Prostate gland (tissue), 2 donors: ENCODE results near the gene RNF224. TPM values are rescaled to one million over a fixed set of nuclear protein-coding genes. Genes with fewer than 3 reads are reported as not detected.

ENCODE experiments used
- DNase-seq: peaks from one replicate; pipeline ENCODE4 v3.0.0-alpha.2; 2019; ENCODE audit warnings: low spot score
- H3K27ac ChIP-seq, 2 donors: fragments of 200-600 bp; sonication (generic); 2 replicates each; pipeline ENCODE4 v1.5.1; 2017 to 2019
- H3K27me3 ChIP-seq: fragments of 200-600 bp; sonication (generic); replicated peaks from 2 replicates; pipeline ENCODE4 v1.5.1; 2019; ENCODE audit not compliant: insufficient read depth
- H3K36me3 ChIP-seq, 2 donors: fragments of 200-600 bp; sonication (generic); 1 replicate in 1 of 2; 2 replicates in 1 of 2; pipeline versions ENCODE4 v1.5.1 to v1.8.1; 2017 to 2019
- H3K4me1 ChIP-seq: fragments of 200-600 bp; sonication (generic); replicated peaks from 2 replicates; pipeline ENCODE4 v1.5.1; 2019
- H3K4me3 ChIP-seq, 2 donors: fragments of 200-600 bp; sonication (generic); 2 replicates each; pipeline ENCODE4 v1.5.1; 2017 to 2019
- H3K9me3 ChIP-seq: fragments of 200-600 bp; sonication (generic); 2 replicates; pipeline ENCODE4 v1.5.1; 2017
- POLR2A ChIP-seq: fragments of 450-650 bp; IDR thresholded peaks from one replicate; pipeline ENCODE4 v1.6.1; 2016; ENCODE audit warnings: antibody characterized with exemption, mild to moderate bottlenecking
- POLR2AphosphoS5 ChIP-seq: sonication (generic); formaldehyde crosslinking; IDR thresholded peaks from one replicate; pipeline ENCODE4 v1.6.1; 2017; ENCODE audit warnings: antibody characterized with exemption
- WGBS: methylation state at CpG from one replicate; pipeline ENCODE4 v1.1.5; 2018; 5-methylcytosine and 5-hydroxymethylcytosine counted together
- intact Hi-C: fragments of 100-400 bp; cut with DNase I; formaldehyde crosslinking; loops from one replicate; pipeline ENCODE4 v1.14.2; 2022
- total RNA-seq, 2 donors: library from RNA; depleted of rRNA; stranded (reverse); fragments of >200 nt; gene quantifications; one replicate each; pipeline ENCODE4 v1.1.0, GENCODE V29; 2016
- TF ChIP-seq, protein P1 (sequence below), 4 experiments: fragments of 200-600 bp in 2 of 4; fragments of 450-650 bp in 2 of 4; sonication (generic) in 2 of 4; IDR thresholded peaks; 1 replicate in 3 of 4; 2 replicates in 1 of 4; pipeline ENCODE4 v1.5.1; 2016 to 2019; ENCODE audit warnings: antibody characterized with exemption in 4 of 4, mild to moderate bottlenecking in 2 of 4, moderate library complexity in 2 of 4

RNF224 gene
- total RNA-seq, 2 donors from 2014 or later = not detected

- no peak for DNase-seq
- no peaks in the 10 kb centered on the region for H3K36me3 ChIP-seq
- H3K27ac ChIP-seq = no peak overlapping the region
- TF ChIP-seq POLR2A (no peak), POLR2AphosphoS5 (no peak)
- TF ChIP-seq, protein P1, sequence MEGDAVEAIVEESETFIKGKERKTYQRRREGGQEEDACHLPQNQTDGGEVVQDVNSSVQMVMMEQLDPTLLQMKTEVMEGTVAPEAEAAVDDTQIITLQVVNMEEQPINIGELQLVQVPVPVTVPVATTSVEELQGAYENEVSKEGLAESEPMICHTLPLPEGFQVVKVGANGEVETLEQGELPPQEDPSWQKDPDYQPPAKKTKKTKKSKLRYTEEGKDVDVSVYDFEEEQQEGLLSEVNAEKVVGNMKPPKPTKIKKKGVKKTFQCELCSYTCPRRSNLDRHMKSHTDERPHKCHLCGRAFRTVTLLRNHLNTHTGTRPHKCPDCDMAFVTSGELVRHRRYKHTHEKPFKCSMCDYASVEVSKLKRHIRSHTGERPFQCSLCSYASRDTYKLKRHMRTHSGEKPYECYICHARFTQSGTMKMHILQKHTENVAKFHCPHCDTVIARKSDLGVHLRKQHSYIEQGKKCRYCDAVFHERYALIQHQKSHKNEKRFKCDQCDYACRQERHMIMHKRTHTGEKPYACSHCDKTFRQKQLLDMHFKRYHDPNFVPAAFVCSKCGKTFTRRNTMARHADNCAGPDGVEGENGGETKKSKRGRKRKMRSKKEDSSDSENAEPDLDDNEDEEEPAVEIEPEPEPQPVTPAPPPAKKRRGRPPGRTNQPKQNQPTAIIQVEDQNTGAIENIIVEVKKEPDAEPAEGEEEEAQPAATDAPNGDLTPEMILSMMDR (IDR thresholded peaks at IDR 0.05) = no peak
- 37% methylated on average over 18 of the region's 18 CpGs for WGBS
- intact Hi-C loops = loop anchor here (5.0 kb wide), 1 partner anchor 111 kb away; no protein-coding TSS in a partner anchor
- no peak overlapping the region for H3K4me3 ChIP-seq
- H3K4me1 ChIP-seq = peaks cover 4% of the 10 kb centered on the region
- peaks cover 4% of the 10 kb centered on the region for H3K27me3 ChIP-seq
- H3K9me3 ChIP-seq = no peaks in the 10 kb centered on the region
These were observed 677 bp downstream of the RNF224 start for GRCh38 chr9:137227853-137228505.

DNA sequence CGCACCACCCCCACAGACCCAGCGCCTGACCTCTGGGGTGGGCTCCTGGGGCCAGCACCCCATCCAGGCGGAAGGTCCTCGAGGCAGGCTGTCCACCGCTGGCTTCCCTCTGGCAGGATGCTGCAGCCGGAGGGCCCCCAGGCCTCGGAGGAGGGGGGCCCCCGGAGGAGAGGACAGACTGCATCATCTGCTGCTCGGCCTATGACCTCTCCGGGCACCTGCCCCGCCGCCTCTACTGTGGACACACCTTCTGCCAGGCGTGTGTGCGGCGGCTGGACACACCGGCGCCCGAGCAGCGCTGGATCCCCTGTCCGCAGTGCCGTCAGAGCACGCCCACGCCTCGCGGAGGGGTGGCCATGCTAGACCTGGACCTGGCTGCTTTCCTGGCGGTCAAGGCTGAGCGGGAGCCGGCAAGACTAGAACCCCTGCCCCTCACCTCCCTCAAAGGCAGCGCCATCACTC, 1.2 kb downstream of the RNF224 start:
- Histone ChIP-seq H3K36me3 (no peaks in the 10 kb centered on the region), H3K4me3 (no peak overlapping the region), H3K9me3 (no peaks in the 10 kb centered on the region), H3K27me3 (peaks cover 4% of the 10 kb centered on the region), H3K27ac (no peak overlapping the region), H3K4me1 (peaks cover 4% of the 10 kb centered on the region)
- WGBS = 60% methylated on average over 21 of the region's 29 CpGs
- TF ChIP-seq POLR2A = no peak
- intact Hi-C loops = loop anchor here (5.0 kb wide), 1 partner anchor 111 kb away; no protein-coding TSS in a partner anchor
- DNase-seq = no peak

DNA sequence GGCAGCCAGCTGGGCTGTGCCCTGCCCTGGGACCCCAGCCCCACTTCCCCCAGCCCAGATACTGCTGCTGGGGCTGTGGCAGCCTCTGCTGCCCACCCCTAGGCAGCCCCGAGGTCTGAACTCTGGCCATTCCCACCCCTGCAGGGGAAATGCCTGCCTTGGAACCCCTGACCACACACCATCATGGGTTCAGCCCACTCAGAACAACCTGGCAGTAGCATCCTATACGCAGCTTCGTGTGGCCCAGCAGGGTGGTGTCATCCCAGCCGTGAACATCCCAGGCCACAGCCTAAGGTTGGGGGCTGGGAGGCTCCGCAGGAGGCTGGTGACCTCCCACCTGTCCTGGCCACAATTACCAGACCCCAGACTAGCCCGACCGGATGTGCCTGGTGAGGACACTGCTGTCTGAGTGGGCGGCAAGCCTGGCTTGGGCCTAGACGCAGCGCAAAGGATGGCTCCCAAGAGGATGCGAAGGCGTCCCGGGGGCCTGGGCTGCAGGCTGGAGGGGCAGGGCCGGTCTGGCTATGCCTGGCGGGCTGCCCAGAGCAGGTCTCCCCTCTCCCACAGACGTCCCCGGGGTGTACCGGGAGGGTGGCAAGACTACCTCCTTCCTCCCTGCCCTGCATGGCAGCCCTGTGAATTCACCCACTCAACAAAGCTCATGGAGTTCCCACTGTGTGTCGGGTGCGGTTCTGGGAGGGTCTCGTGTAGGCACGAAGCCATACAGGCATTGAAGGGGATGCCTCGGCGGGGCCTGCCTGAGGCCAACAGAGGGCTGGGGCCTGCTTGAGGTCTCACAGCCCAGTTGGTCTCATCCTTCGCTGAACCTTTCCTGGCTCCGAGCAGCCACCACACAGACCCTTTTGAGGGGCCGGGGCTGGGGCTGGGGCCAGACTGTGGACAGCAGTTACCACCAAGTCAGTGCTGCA, 1.9 kb downstream of the RNF224 start:
- WGBS = 49% methylated on average over 21 of the region's 27 CpGs
- DNase-seq = no peak

GRCh38 chr9:137229903-137230704, 2.8 kb downstream of the RNF224 start:
- Histone ChIP-seq H3K4me1 (peaks cover 4% of the 10 kb centered on the region), H3K27me3 (peaks cover 4% of the 10 kb centered on the region), H3K27ac (no peak overlapping the region), H3K36me3 (no peaks in the 10 kb centered on the region), H3K4me3 (no peak overlapping the region), H3K9me3 (no peaks in the 10 kb centered on the region)
- no peak for TF ChIP-seq POLR2A
- TF ChIP-seq POLR2AphosphoS5 = no peak
- TF ChIP-seq, protein P1 (IDR thresholded peaks at IDR 0.05) = no peak
- DNase-seq = no peak
- intact Hi-C loops = loop anchor here (5.0 kb wide), 1 partner anchor 113 kb away; no protein-coding TSS in a partner anchor
- 64% methylated on average over 23 of the region's 31 CpGs for WGBS

More for the DNA sequence above, 1.9 kb downstream of the RNF224 start:
- Histone ChIP-seq H3K4me1 (peaks cover 4% of the 10 kb centered on the region), H3K27me3 (peaks cover 4% of the 10 kb centered on the region), H3K4me3 (no peak overlapping the region), H3K27ac (no peak overlapping the region), H3K9me3 (no peaks in the 10 kb centered on the region), H3K36me3 (no peaks in the 10 kb centered on the region)
- TF ChIP-seq, protein P1 (IDR thresholded peaks at IDR 0.05) = no peak
- TF ChIP-seq POLR2AphosphoS5 (no peak), POLR2A (no peak)
- intact Hi-C loops = loop anchor here (5.0 kb wide), 1 partner anchor 112 kb away; no protein-coding TSS in a partner anchor
